ENCODE results near the gene NOP9.

GRCh38 chr14:24270537-24271133, 29.0 kb upstream of the NOP9 start:
- TF ChIP-seq CTBP1 (IDR thresholded peaks at IDR 0.05; ENCODE audit: borderline replicate concordance) (no peak), PKNOX1 (IDR thresholded peaks at IDR 0.05) (no peak), SP1 (IDR thresholded peaks at IDR 0.05) (no peak), FOXM1 (IDR thresholded peaks at IDR 0.05; ENCODE audit: borderline replicate concordance) (no peak), L3MBTL2 (conservative IDR thresholded peaks at IDR 0.05) (no peak), BHLHE40 (IDR thresholded peaks at IDR 0.05; ENCODE audit: borderline replicate concordance) (no peak), NFRKB (IDR thresholded peaks at IDR 0.05) (no peak), ZNF384 (IDR thresholded peaks at IDR 0.05) (no peak), LEF1 (IDR thresholded peaks at IDR 0.05; ENCODE audit: borderline replicate concordance) (no peak), FOXA1 (IDR thresholded peaks at IDR 0.05) (no peak)

All from HEK293T (cell line).